Neural cell (in vitro differentiated cells): ENCODE measurements around the gene ANKS1B. TPM values are rescaled to one million over a fixed set of nuclear protein-coding genes. Genes with fewer than 3 reads are reported as not detected.

Experiments used
- H2AFZ ChIP-seq: fragments of 200-600, 300-800 bp; sonication (generic), shearing (Covaris generic); 2 replicates; pipeline ENCODE4 v1.6.0; 2014; ENCODE audit warnings: low read depth, mild to moderate bottlenecking, antibody characterized with exemption, low read length, moderate library complexity
- H3F3A ChIP-seq: fragments of 200-600 bp; shearing (Covaris generic); 2 replicates; pipeline ENCODE4 v1.6.1; 2016; ENCODE audit warnings: mild to moderate bottlenecking, moderate library complexity, mixed read lengths, antibody characterized with exemption, low read length; ENCODE audit not compliant: insufficient read depth, poor library complexity, severe bottlenecking
- H3K27ac ChIP-seq: fragments of 200-600, 300-800 bp; sonication (generic), shearing (Covaris generic); 2 replicates; pipeline ENCODE4 v1.5.1; 2014; ENCODE audit warnings: mild to moderate bottlenecking, low read length, moderate library complexity
- H3K27me3 ChIP-seq: fragments of 300-800, 200-600 bp; sonication (generic), shearing (Covaris generic); 2 replicates; pipeline ENCODE4 v1.6.0; 2014; ENCODE audit warnings: mild to moderate bottlenecking, low read depth, low read length, moderate library complexity; ENCODE audit not compliant: insufficient read depth
- H3K36me3 ChIP-seq: fragments of 300-800, 200-600 bp; sonication (generic), shearing (Covaris generic); 2 replicates; pipeline ENCODE4 v1.5.1; 2014; ENCODE audit warnings: mild to moderate bottlenecking, antibody characterized with exemption, low read length, moderate library complexity; ENCODE audit not compliant: insufficient read depth
- H3K4me2 ChIP-seq: fragments of 300-800, 200-600 bp; sonication (generic), shearing (Covaris generic); 2 replicates; pipeline ENCODE4 v1.6.0; 2014; ENCODE audit warnings: mild to moderate bottlenecking, low read length
- H3K4me3 ChIP-seq: fragments of 300-800, 200-600 bp; sonication (generic), shearing (Covaris generic); 2 replicates; pipeline ENCODE4 v1.5.1; 2014; ENCODE audit warnings: mild to moderate bottlenecking, low read length, moderate library complexity
- H3K79me2 ChIP-seq: fragments of 200-600 bp; shearing (Covaris generic); replicated peaks from 2 replicates; pipeline ENCODE4 v1.6.0; 2014; ENCODE audit warnings: mild to moderate bottlenecking, low read length, moderate library complexity; ENCODE audit not compliant: insufficient read depth
- H3K9ac ChIP-seq: fragments of 300-800, 200-600 bp; sonication (generic), shearing (Covaris generic); 2 replicates; pipeline ENCODE4 v1.6.1; 2016; ENCODE audit warnings: mild to moderate bottlenecking, low read length, mixed read lengths
- H3K9me2 ChIP-seq: fragments of 200-600 bp; shearing (Covaris generic); 2 replicates; pipeline ENCODE4 v1.6.1; 2016; ENCODE audit warnings: mild to moderate bottlenecking, low read length, mixed read lengths; ENCODE audit not compliant: insufficient read depth
- H3K9me3 ChIP-seq: fragments of 200-600, 300-800 bp; sonication (generic), shearing (Covaris generic); 2 replicates; pipeline ENCODE4 v1.6.1; 2016; ENCODE audit warnings: mild to moderate bottlenecking, mixed run types, low read length, moderate library complexity, mixed read lengths
- H4K20me1 ChIP-seq: fragments of 200-600 bp; shearing (Covaris generic); 2 replicates; pipeline ENCODE4 v1.6.1; 2016; ENCODE audit warnings: mild to moderate bottlenecking, mixed run types; ENCODE audit not compliant: insufficient read depth
- EP300 ChIP-seq: fragments of 450-650 bp; conservative IDR thresholded peaks from 2 replicates; pipeline ENCODE4 v1.6.1; 2014; ENCODE audit warnings: antibody characterized with exemption, mild to moderate bottlenecking, moderate library complexity; ENCODE audit not compliant: poor library complexity, severe bottlenecking
- EZH2 ChIP-seq: fragments of 200-600, 300-800 bp; shearing (Covaris generic), sonication (generic); IDR thresholded peaks from 2 replicates; pipeline ENCODE4 v1.6.1; 2014; ENCODE audit warnings: antibody characterized with exemption, low read length, borderline replicate concordance, mild to moderate bottlenecking; ENCODE audit not compliant: insufficient read depth, poor library complexity, severe bottlenecking
- MXI1 ChIP-seq: fragments of 450-650 bp; conservative IDR thresholded peaks from 2 replicates; pipeline ENCODE4 v1.6.1; 2014; ENCODE audit warnings: antibody characterized with exemption, mild to moderate bottlenecking; ENCODE audit not compliant: poor library complexity, severe bottlenecking
- POLR2AphosphoS5 ChIP-seq: IDR thresholded peaks from 2 replicates; pipeline ENCODE4 v1.6.1; 2012
- RAD21 ChIP-seq: fragments of 450-650 bp; conservative IDR thresholded peaks from 2 replicates; pipeline ENCODE4 v1.6.1; 2014; ENCODE audit warnings: antibody characterized with exemption, mild to moderate bottlenecking, moderate library complexity
- REST ChIP-seq: IDR thresholded peaks from 2 replicates; pipeline ENCODE4 v1.6.1; 2012; ENCODE audit warnings: borderline replicate concordance
- SMC3 ChIP-seq: fragments of 450-650 bp; conservative IDR thresholded peaks from 2 replicates; pipeline ENCODE4 v1.6.1; 2014; ENCODE audit warnings: antibody characterized with exemption, mild to moderate bottlenecking, moderate library complexity; ENCODE audit not compliant: poor library complexity
- TAF1 ChIP-seq: IDR thresholded peaks from 2 replicates; pipeline ENCODE4 v1.6.1; 2012; ENCODE audit warnings: low read depth
- polyA plus RNA-seq: library from polyadenylated mRNA; depleted of rRNA; stranded (reverse); fragments of >200 nt; gene quantifications from 2 replicates; pipeline ENCODE4 v1.2.3, GENCODE V29; 2014
- TF ChIP-seq, protein P1 (sequence below): fragments of 450-650 bp; IDR thresholded peaks from 2 replicates; pipeline ENCODE4 v1.5.1; 2014; ENCODE audit warnings: antibody characterized with exemption, mild to moderate bottlenecking, moderate library complexity; ENCODE audit not compliant: poor library complexity, severe bottlenecking

ANKS1B gene
- polyA plus RNA-seq, 1 donor from 2014 or later = 65.6 TPM

DNA sequence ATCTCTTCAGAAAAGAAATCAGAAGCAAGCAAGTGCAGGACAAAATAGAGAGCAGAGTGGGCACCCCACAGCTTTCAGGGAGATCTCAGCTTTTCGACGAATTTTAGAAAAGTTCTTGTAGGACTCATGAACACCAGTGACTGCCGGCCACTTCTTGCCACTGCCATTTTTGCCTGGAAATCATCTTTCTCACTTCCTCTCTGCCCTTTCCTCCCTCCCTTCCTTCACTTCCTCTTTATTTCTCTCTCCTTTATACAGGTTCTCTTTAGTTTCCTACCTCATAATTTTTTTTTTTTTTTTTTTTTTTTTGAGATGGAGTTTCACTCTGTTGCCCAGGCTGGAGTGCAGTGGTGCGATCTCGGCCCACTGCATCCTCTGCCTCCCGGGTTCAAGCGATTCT is 1154.1 kb downstream of the ANKS1B start:
- no peak overlapping the region for H3K27ac ChIP-seq

DNA sequence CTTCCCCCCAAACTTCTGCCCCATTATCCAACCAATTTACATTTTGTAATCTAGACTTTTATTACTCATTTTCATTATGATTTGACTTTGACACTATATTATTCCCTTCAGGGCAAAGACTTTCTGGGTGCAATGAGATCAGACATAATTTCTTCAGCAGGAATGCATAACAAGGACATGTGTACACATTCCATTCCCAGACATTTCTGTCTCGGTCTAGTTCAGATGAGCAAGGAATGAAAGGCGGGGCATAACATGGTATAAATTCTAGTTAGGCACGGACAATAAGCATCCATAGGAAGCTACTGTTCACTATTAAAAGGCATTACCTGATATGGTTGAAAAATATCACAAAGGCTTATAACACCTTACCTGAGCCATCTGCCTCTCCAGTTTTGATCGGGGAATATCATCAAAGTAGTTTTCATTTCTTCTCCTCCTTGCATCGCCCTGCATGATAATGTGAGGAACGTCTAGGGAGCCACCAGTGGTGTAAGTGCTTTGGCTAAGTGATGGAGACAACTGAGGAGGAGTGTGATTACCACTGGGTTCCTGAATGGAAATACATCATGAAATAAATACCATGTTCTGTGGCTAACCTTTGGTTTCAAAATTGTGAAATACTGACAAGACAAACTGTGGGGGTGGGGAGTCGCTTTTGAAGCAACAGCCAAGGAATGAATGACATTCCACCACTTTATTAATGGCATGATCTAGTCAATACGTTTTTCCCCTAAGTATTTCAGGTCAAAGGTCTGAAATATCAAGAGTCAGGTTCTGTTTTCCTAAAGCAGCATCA is 1155.7 kb downstream of the ANKS1B start:
- Histone ChIP-seq H3K4me2 (no peak overlapping the region), H3K9me3 (no peaks in the 10 kb centered on the region), H3K79me2 (no peaks in the 10 kb centered on the region), H3K27me3 (no peaks in the 10 kb centered on the region), H3F3A (no peaks in the 10 kb centered on the region), H3K9ac (no peak overlapping the region), H3K9me2 (no peaks in the 10 kb centered on the region), H4K20me1 (no peaks in the 10 kb centered on the region), H2AFZ (no peak overlapping the region), H3K36me3 (peaks cover 12% of the 10 kb centered on the region), H3K27ac (no peak overlapping the region), H3K4me3 (no peak overlapping the region)
- no peak for TF ChIP-seq SMC3

More for the DNA sequence above, 1154.1 kb downstream of the ANKS1B start:
- Histone ChIP-seq H3K4me2 (no peak overlapping the region), H2AFZ (no peak overlapping the region), H3K36me3 (peaks cover 12% of the 10 kb centered on the region), H3K9me2 (no peaks in the 10 kb centered on the region), H3F3A (no peaks in the 10 kb centered on the region), H4K20me1 (no peaks in the 10 kb centered on the region), H3K79me2 (no peaks in the 10 kb centered on the region), H3K9me3 (no peaks in the 10 kb centered on the region), H3K9ac (no peak overlapping the region), H3K27me3 (no peaks in the 10 kb centered on the region), H3K4me3 (no peak overlapping the region)
- TF ChIP-seq EZH2 (no peak), POLR2AphosphoS5 (no peak), MXI1 (no peak), SMC3 (no peak), RAD21 (no peak), EP300 (no peak), TAF1 (no peak), REST (no peak)
- TF ChIP-seq, protein P1, sequence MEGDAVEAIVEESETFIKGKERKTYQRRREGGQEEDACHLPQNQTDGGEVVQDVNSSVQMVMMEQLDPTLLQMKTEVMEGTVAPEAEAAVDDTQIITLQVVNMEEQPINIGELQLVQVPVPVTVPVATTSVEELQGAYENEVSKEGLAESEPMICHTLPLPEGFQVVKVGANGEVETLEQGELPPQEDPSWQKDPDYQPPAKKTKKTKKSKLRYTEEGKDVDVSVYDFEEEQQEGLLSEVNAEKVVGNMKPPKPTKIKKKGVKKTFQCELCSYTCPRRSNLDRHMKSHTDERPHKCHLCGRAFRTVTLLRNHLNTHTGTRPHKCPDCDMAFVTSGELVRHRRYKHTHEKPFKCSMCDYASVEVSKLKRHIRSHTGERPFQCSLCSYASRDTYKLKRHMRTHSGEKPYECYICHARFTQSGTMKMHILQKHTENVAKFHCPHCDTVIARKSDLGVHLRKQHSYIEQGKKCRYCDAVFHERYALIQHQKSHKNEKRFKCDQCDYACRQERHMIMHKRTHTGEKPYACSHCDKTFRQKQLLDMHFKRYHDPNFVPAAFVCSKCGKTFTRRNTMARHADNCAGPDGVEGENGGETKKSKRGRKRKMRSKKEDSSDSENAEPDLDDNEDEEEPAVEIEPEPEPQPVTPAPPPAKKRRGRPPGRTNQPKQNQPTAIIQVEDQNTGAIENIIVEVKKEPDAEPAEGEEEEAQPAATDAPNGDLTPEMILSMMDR = no peak
